ENCODE measurements around the gene MMP1. TPM values are rescaled to one million over a fixed set of nuclear protein-coding genes. Genes with fewer than 3 reads are reported as not detected.

Gene MMP1
- total and polyA plus RNA-seq, 2 of the 4 experiments (the other 2 are of a cell fraction), result 166 to 245 TPM

DNA sequence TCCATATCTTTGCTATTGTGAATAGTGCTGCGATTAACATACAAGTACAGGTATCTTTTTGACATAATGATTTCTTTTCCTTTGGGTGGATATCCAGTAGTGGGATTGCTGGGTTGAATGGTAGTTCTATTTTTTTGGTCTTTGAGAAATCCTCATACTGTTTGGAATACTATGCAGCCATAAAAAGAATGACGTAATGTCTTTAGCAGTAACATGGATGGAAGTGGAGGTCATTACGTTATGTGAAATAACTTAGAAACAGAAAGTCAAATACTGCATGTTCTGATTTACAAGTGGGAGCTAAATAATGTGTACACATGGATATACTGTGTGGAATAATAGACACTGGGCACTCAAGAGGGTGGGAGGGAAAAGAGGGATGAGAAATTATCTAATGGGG, 13.6 kb downstream of the MMP1 start:
- H4K8ac ChIP-seq (ENCODE audit: low read depth in 2 of 2, low read length in 2 of 2), result no peak overlapping the region
- no peak overlapping the region for H2AK9ac ChIP-seq (replicated peaks; ENCODE audit: low read depth, low read length, poor library complexity)
- no peak overlapping the region for H2BK120ac ChIP-seq (ENCODE audit: low read depth, low read length)
- H4K20me1 ChIP-seq (ENCODE audit: insufficient read depth, low read length), result no peaks in the 10 kb centered on the region
- dilution Hi-C loops (cut with HindIII; ENCODE audit: low sequenced_read_pairs, unreplicated experiment), result no loop called here
- BruUV-seq (replicated peaks), result no TSS peak
- H3K9ac ChIP-seq (ENCODE audit: low read depth, low read length), result no peak overlapping the region
- H3K23ac ChIP-seq (ENCODE audit: low read depth, low read length), result no peak overlapping the region
- ChIA-PET CTCF (no interaction called here), POLR2A (ENCODE audit: unreplicated experiment) (no interaction called here)
- no peaks in the 10 kb centered on the region for H3K79me1 ChIP-seq (ENCODE audit: low read depth in 1 of 2, low read length in 2 of 2)
- no peak overlapping the region for H2AK5ac ChIP-seq (ENCODE audit: low read depth, low read length)
- H2BK20ac ChIP-seq (ENCODE audit: low read depth, low read length), result no peak overlapping the region
- H3K4me1 ChIP-seq (ENCODE audit: control insufficient read depth, insufficient read depth, low read length), result no peaks in the 10 kb centered on the region
- no peaks in the 10 kb centered on the region for H3K9me3 ChIP-seq (ENCODE audit: control insufficient read depth, insufficient read depth, low read length)
- no peaks in the 10 kb centered on the region for H3K36me3 ChIP-seq (ENCODE audit: control insufficient read depth, insufficient read depth, low read length)
- no peak overlapping the region for H3K56ac ChIP-seq (ENCODE audit: extremely low read depth, insufficient read depth, low read length)
- TF ChIP-seq MAFK (IDR thresholded peaks at IDR 0.05; ENCODE audit: low read depth, low read length) (no peak), RCOR1 (IDR thresholded peaks at IDR 0.05; ENCODE audit: insufficient replicate concordance, low read length) (no peak), RAD21 (IDR thresholded peaks at IDR 0.05; ENCODE audit: low read length) (no peak), CEBPB (IDR thresholded peaks at IDR 0.05; ENCODE audit: low read depth, low read length) (no peak), RFX5 (IDR thresholded peaks at IDR 0.05; ENCODE audit: low read depth, low read length) (no peak), SMC3 (IDR thresholded peaks at IDR 0.05; ENCODE audit: low read depth, low read length) (no peak)
- TF ChIP-seq, protein P1, sequence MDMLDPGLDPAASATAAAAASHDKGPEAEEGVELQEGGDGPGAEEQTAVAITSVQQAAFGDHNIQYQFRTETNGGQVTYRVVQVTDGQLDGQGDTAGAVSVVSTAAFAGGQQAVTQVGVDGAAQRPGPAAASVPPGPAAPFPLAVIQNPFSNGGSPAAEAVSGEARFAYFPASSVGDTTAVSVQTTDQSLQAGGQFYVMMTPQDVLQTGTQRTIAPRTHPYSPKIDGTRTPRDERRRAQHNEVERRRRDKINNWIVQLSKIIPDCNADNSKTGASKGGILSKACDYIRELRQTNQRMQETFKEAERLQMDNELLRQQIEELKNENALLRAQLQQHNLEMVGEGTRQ (IDR thresholded peaks at IDR 0.05; ENCODE audit: low read depth, low read length), result no peak
- TF ChIP-seq, protein P2, sequence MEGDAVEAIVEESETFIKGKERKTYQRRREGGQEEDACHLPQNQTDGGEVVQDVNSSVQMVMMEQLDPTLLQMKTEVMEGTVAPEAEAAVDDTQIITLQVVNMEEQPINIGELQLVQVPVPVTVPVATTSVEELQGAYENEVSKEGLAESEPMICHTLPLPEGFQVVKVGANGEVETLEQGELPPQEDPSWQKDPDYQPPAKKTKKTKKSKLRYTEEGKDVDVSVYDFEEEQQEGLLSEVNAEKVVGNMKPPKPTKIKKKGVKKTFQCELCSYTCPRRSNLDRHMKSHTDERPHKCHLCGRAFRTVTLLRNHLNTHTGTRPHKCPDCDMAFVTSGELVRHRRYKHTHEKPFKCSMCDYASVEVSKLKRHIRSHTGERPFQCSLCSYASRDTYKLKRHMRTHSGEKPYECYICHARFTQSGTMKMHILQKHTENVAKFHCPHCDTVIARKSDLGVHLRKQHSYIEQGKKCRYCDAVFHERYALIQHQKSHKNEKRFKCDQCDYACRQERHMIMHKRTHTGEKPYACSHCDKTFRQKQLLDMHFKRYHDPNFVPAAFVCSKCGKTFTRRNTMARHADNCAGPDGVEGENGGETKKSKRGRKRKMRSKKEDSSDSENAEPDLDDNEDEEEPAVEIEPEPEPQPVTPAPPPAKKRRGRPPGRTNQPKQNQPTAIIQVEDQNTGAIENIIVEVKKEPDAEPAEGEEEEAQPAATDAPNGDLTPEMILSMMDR (conservative IDR thresholded peaks at IDR 0.05; ENCODE audit: low read depth, low read length), result no peak
- TF ChIP-seq, protein P3, sequence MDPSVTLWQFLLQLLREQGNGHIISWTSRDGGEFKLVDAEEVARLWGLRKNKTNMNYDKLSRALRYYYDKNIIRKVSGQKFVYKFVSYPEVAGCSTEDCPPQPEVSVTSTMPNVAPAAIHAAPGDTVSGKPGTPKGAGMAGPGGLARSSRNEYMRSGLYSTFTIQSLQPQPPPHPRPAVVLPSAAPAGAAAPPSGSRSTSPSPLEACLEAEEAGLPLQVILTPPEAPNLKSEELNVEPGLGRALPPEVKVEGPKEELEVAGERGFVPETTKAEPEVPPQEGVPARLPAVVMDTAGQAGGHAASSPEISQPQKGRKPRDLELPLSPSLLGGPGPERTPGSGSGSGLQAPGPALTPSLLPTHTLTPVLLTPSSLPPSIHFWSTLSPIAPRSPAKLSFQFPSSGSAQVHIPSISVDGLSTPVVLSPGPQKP (IDR thresholded peaks at IDR 0.05; ENCODE audit: borderline replicate concordance, low read depth, low read length), result no peak
- H3K9me1 ChIP-seq (ENCODE audit: insufficient read depth, low read length), result peaks cover 3% of the 10 kb centered on the region; the same call in 1 of the 2 replicates
- no peak overlapping the region for H3K27ac ChIP-seq (ENCODE audit: insufficient read depth, low read length)
- H3K4me2 ChIP-seq (ENCODE audit: low read depth, low read length), result no peak overlapping the region
- H3K27me3 ChIP-seq (ENCODE audit: control insufficient read depth, insufficient read depth, low read length), result no peaks in the 10 kb centered on the region
- DNase-seq (no peak), ATAC-seq (ENCODE audit: low read depth) (no peak)
- H4K91ac ChIP-seq (ENCODE audit: insufficient read depth, low read depth, low read length), result no peak overlapping the region
- no peak overlapping the region for H2AFZ ChIP-seq (replicated peaks; ENCODE audit: low read length, poor library complexity)
- no peak overlapping the region for H3K4ac ChIP-seq (ENCODE audit: low read depth, low read length)
- in situ Hi-C loops (cut with MboI; ENCODE audit: low sequenced_read_pairs), result no loop called here
- H3K14ac ChIP-seq (replicated peaks; ENCODE audit: low read depth, low read length), result no peak overlapping the region
- no peak overlapping the region for H2BK15ac ChIP-seq (ENCODE audit: low read depth, low read length)
- 75% methylated on average over 2 of the region's 3 CpGs; no CpG with 5 or more reads in 1 of the 2 experiments for WGBS, 2 experiments (ENCODE audit: extremely low coverage in 2 of 2, insufficient read length in 1 of 2)
- no peak overlapping the region for H3K4me3 ChIP-seq (ENCODE audit: insufficient read depth, low read depth, low read length)
- no peak overlapping the region for H4K5ac ChIP-seq (ENCODE audit: low read depth, low read length)
- intact Hi-C loops (cut with micrococcal nuclease), result no loop called here
- H2BK5ac ChIP-seq (ENCODE audit: low read depth, low read length, poor library complexity, severe bottlenecking), result no peak overlapping the region
- H3K18ac ChIP-seq (ENCODE audit: low read depth, low read length), result no peak overlapping the region

All from IMR-90 (cell line).